SK-N-SH (cell line): Measurements from ENCODE around the gene GATAD2A. TPM values are rescaled to one million over a fixed set of nuclear protein-coding genes. Genes with fewer than 3 reads are reported as not detected.

Experiments
- CTCF ChIA-PET: fragments of 300-600, 350-600 bp; formaldehyde crosslinking; extraction: SDS; loops from one replicate; lab custom pipeline; 2021; lab: Yijun Ruan, JAX
- POLR2A ChIA-PET: fragments of 350-600 bp; sonication (Branson Sonifier 250); formaldehyde crosslinking; extraction: SDS; loops from one replicate; lab custom pipeline; 2020; ENCODE audit warnings: antibody characterized with exemption, inconsistent platforms; lab: Yijun Ruan, JAX
- DNase-seq: peaks from one replicate; pipeline ENCODE4 v3.0.0; 2012
- H2AFZ ChIP-seq: fragments of 200-600 bp; sonication (generic); 2 replicates; pipeline ENCODE4 v1.8.1; 2016; ENCODE audit warnings: antibody characterized with exemption, mild to moderate bottlenecking, low read depth
- H3F3A ChIP-seq: fragments of 200-600 bp; sonication (generic); replicated peaks from 2 replicates; pipeline ENCODE3; 2016; ENCODE audit warnings: antibody characterized with exemption, mild to moderate bottlenecking; ENCODE audit not compliant: insufficient read depth
- H3K27ac ChIP-seq, 2 experiments: fragments of 200-500 bp in 1 of 2; fragments of 200-600 bp in 1 of 2; sonication (Bioruptor generic) in 1 of 2; sonication (generic), shearing (Covaris generic) in 1 of 2; 2 replicates each; pipeline versions ENCODE4 v1.5.1 to v1.6.1; 2014 to 2016; ENCODE audit warnings: low read depth in 2 of 2, inconsistent platforms in 1 of 2, low read length in 1 of 2, mild to moderate bottlenecking in 1 of 2, mixed read lengths in 1 of 2
- H3K27me3 ChIP-seq: fragments of 200-600 bp; sonication (generic), shearing (Covaris generic); 2 replicates; pipeline ENCODE4 v1.6.1; 2016; ENCODE audit warnings: mixed run types; ENCODE audit not compliant: insufficient read depth
- H3K36me3 ChIP-seq, 2 experiments: fragments of 200-500 bp in 1 of 2; fragments of 200-600 bp in 1 of 2; sonication (Bioruptor generic) in 1 of 2; sonication (generic) in 1 of 2; replicated peaks in 1 of 2; 2 replicates each; pipeline versions ENCODE3 to v1.5.1; 2014 to 2016; ENCODE audit warnings: low read length in 1 of 2, mild to moderate bottlenecking in 1 of 2; ENCODE audit not compliant: insufficient read depth in 2 of 2, control insufficient read depth in 1 of 2
- H3K4me1 ChIP-seq, 2 experiments: fragments of 200-500 bp in 1 of 2; fragments of 200-600 bp in 1 of 2; sonication (Bioruptor generic) in 1 of 2; sonication (generic), shearing (Covaris generic) in 1 of 2; 2 replicates each; pipeline versions ENCODE4 v1.5.1 to v1.6.1; 2014 to 2016; ENCODE audit warnings: low read depth in 1 of 2, low read length in 1 of 2, mixed run types in 1 of 2; ENCODE audit not compliant: insufficient read depth in 2 of 2, control insufficient read depth in 1 of 2
- H3K4me2 ChIP-seq: fragments of 200-600 bp; sonication (generic), shearing (Covaris generic); 2 replicates; pipeline ENCODE4 v1.6.1; 2017; ENCODE audit warnings: mixed run types
- H3K4me3 ChIP-seq, 2 experiments: fragments of 200-500 bp in 1 of 2; fragments of 200-600 bp in 1 of 2; sonication (Bioruptor generic) in 1 of 2; sonication (generic), shearing (Covaris generic) in 1 of 2; 2 replicates each; pipeline versions ENCODE4 v1.5.1 to v1.8.1; 2014 to 2016; ENCODE audit warnings: low read depth in 2 of 2, inconsistent platforms in 1 of 2, low read length in 1 of 2, mild to moderate bottlenecking in 1 of 2, mixed read lengths in 1 of 2, moderate library complexity in 1 of 2
- H3K79me2 ChIP-seq: fragments of 200-600 bp; sonication (generic); 2 replicates; pipeline ENCODE4 v1.8.1; 2017; ENCODE audit warnings: mild to moderate bottlenecking; ENCODE audit not compliant: insufficient read depth
- H3K9ac ChIP-seq: fragments of 200-600 bp; sonication (generic); 2 replicates; pipeline ENCODE4 v1.6.1; 2017; ENCODE audit warnings: mixed run types
- H3K9me2 ChIP-seq: fragments of 200-600 bp; sonication (generic); 2 replicates; pipeline ENCODE4 v1.6.1; 2017; ENCODE audit warnings: mixed run types
- H3K9me3 ChIP-seq: fragments of 200-600 bp; sonication (generic); 2 replicates; pipeline ENCODE4 v1.6.1; 2017; ENCODE audit warnings: mixed run types, mild to moderate bottlenecking, moderate library complexity
- H4K20me1 ChIP-seq: fragments of 200-600 bp; sonication (generic); 2 replicates; pipeline ENCODE4 v1.6.1; 2017; ENCODE audit warnings: mild to moderate bottlenecking, mixed run types; ENCODE audit not compliant: insufficient read depth
- CTCF ChIP-seq: fragments of 200-600 bp; sonication (generic); IDR thresholded peaks from 2 replicates; pipeline ENCODE4 v1.6.1; 2017; ENCODE audit warnings: antibody characterized with exemption, mild to moderate bottlenecking, moderate library complexity
- FOXM1 ChIP-seq: IDR thresholded peaks from 2 replicates; pipeline ENCODE4 v1.4.0; 2012; ENCODE audit warnings: low read depth, mild to moderate bottlenecking
- IRF3 ChIP-seq: fragments of 150-350 bp; IDR thresholded peaks from 2 replicates; pipeline ENCODE4 v1.6.1; 2016; ENCODE audit warnings: mild to moderate bottlenecking, low read depth, low read length
- JUND ChIP-seq: IDR thresholded peaks from 2 replicates; pipeline ENCODE4 v1.4.0; 2012
- MEF2A ChIP-seq: IDR thresholded peaks from 2 replicates; pipeline ENCODE4 v1.4.0; 2012; ENCODE audit warnings: low read depth, borderline replicate concordance
- POLR2AphosphoS5 ChIP-seq: IDR thresholded peaks from 2 replicates; pipeline ENCODE4 v1.6.1; 2012; ENCODE audit warnings: low read depth, low read length
- SIN3A ChIP-seq: IDR thresholded peaks from 2 replicates; pipeline ENCODE4 v1.6.1; 2012; ENCODE audit warnings: low read depth, mild to moderate bottlenecking, low read length, moderate library complexity, borderline replicate concordance
- SMC3 ChIP-seq: IDR thresholded peaks from 2 replicates; pipeline ENCODE4 v1.6.1; 2012; ENCODE audit warnings: low read depth, low read length, improper control_type of control experiment
- TAF1 ChIP-seq: IDR thresholded peaks from 2 replicates; pipeline ENCODE4 v1.6.1; 2012; ENCODE audit warnings: low read depth, mild to moderate bottlenecking, low read length, moderate library complexity, borderline replicate concordance
- ZBTB33 ChIP-seq: IDR thresholded peaks from 2 replicates; pipeline ENCODE4 v1.4.0; 2012; ENCODE audit warnings: low read depth, borderline replicate concordance
- WGBS: methylation state at CpG from one replicate; pipeline ENCODE4 v1.1.6; 2017; ENCODE audit warnings: low lambda C conversion rate; 5-methylcytosine and 5-hydroxymethylcytosine counted together
- polyA plus RNA-seq, 3 experiments: library from polyadenylated mRNA; depleted of rRNA; stranded (reverse); fragments of >200 nt; gene quantifications; 2 replicates each; pipeline ENCODE4 v1.2.3, GENCODE V29; 2012
- TF ChIP-seq, protein P1 (sequence below): IDR thresholded peaks from 2 replicates; pipeline ENCODE4 v1.4.0; 2012; ENCODE audit warnings: low read depth, borderline replicate concordance
- TF ChIP-seq, protein P2 (sequence below): IDR thresholded peaks from 2 replicates; pipeline ENCODE4 v1.6.1; 2012; ENCODE audit warnings: mild to moderate bottlenecking, low read depth, low read length, moderate library complexity

Gene GATAD2A
- polyA plus RNA-seq, 1 of the 3 experiments (the other 2 are of a cell fraction): 36.6 TPM

GRCh38 chr19:19486343-19487076, 81.0 kb downstream of the GATAD2A start:
- POLR2A ChIA-PET: interaction anchor here (0.6 kb wide), 1 partner anchor 64 kb away, joined by 4 read pairs; no protein-coding TSS in a partner anchor
- H3F3A ChIP-seq: peaks cover 26% of the 10 kb centered on the region
- peak overlapping the region in 1 of 2 experiments; percentile 13; a peak in 1 of 4 replicates for H3K27ac ChIP-seq
- no peaks in the 10 kb centered on the region for H4K20me1 ChIP-seq
- peaks cover 32 to 50% of the 10 kb centered on the region in 2 experiments for H3K4me1 ChIP-seq
- CTCF ChIA-PET: interaction anchor here (0.6 to 9.7 kb wide), 6 partner anchors 46 to 341 kb away, joined by 3 to 172 read pairs (median 3); no protein-coding TSS in a partner anchor
- no peak overlapping the region for H3K4me3 ChIP-seq
- no peak overlapping the region for H2AFZ ChIP-seq
- TF ChIP-seq SMC3 (no peak), POLR2AphosphoS5 (no peak)
- TF ChIP-seq, protein P1, sequence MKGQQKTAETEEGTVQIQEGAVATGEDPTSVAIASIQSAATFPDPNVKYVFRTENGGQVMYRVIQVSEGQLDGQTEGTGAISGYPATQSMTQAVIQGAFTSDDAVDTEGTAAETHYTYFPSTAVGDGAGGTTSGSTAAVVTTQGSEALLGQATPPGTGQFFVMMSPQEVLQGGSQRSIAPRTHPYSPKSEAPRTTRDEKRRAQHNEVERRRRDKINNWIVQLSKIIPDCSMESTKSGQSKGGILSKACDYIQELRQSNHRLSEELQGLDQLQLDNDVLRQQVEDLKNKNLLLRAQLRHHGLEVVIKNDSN: no peak
- no peak overlapping the region for H3K9ac ChIP-seq
- H3K9me2 ChIP-seq: no peaks in the 10 kb centered on the region
- DNase-seq: no peak
- H3K27me3 ChIP-seq: no peaks in the 10 kb centered on the region
- peaks cover 56% of the 10 kb centered on the region for H3K79me2 ChIP-seq
- H3K4me2 ChIP-seq: no peak overlapping the region
- WGBS: 93% methylated on average over 8 of the region's 15 CpGs
- no peaks in the 10 kb centered on the region for H3K9me3 ChIP-seq
- no peaks in the 10 kb centered on the region for H3K36me3 ChIP-seq

GRCh38 chr19:19487077-19487949, 81.8 kb downstream of the GATAD2A start:
- H3K79me2 ChIP-seq: peaks cover 54% of the 10 kb centered on the region
- CTCF ChIA-PET: interaction anchor here (0.6 to 9.7 kb wide), 8 partner anchors 45 to 341 kb away, joined by 3 to 172 read pairs (median 3); no protein-coding TSS in a partner anchor
- TF ChIP-seq IRF3: no peak
- TF ChIP-seq, protein P2, sequence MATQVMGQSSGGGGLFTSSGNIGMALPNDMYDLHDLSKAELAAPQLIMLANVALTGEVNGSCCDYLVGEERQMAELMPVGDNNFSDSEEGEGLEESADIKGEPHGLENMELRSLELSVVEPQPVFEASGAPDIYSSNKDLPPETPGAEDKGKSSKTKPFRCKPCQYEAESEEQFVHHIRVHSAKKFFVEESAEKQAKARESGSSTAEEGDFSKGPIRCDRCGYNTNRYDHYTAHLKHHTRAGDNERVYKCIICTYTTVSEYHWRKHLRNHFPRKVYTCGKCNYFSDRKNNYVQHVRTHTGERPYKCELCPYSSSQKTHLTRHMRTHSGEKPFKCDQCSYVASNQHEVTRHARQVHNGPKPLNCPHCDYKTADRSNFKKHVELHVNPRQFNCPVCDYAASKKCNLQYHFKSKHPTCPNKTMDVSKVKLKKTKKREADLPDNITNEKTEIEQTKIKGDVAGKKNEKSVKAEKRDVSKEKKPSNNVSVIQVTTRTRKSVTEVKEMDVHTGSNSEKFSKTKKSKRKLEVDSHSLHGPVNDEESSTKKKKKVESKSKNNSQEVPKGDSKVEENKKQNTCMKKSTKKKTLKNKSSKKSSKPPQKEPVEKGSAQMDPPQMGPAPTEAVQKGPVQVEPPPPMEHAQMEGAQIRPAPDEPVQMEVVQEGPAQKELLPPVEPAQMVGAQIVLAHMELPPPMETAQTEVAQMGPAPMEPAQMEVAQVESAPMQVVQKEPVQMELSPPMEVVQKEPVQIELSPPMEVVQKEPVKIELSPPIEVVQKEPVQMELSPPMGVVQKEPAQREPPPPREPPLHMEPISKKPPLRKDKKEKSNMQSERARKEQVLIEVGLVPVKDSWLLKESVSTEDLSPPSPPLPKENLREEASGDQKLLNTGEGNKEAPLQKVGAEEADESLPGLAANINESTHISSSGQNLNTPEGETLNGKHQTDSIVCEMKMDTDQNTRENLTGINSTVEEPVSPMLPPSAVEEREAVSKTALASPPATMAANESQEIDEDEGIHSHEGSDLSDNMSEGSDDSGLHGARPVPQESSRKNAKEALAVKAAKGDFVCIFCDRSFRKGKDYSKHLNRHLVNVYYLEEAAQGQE: no peak
- no peak for TF ChIP-seq FOXM1
- no peak for TF ChIP-seq TAF1
- TF ChIP-seq ZBTB33: no peak
- no peak for TF ChIP-seq CTCF
- TF ChIP-seq MEF2A: no peak
- no peak for TF ChIP-seq JUND
- no peak for TF ChIP-seq SIN3A

More at GRCh38 chr19:19487077-19487949, 81.8 kb downstream of the GATAD2A start:
- Histone ChIP-seq H3K36me3 (peaks cover 0 to 2% of the 10 kb centered on the region in 2 experiments), H3K27ac (peak overlapping the region in 1 of 2 experiments; percentile 86; a peak in 2 of 4 replicates), H3F3A (peaks cover 26% of the 10 kb centered on the region), H3K9me3 (no peaks in the 10 kb centered on the region), H3K4me3 (no peak overlapping the region), H3K4me1 (peaks cover 32 to 50% of the 10 kb centered on the region in 2 experiments), H3K9ac (no peak overlapping the region), H2AFZ (no peak overlapping the region), H3K4me2 (no peak overlapping the region), H4K20me1 (no peaks in the 10 kb centered on the region), H3K9me2 (no peaks in the 10 kb centered on the region), H3K27me3 (no peaks in the 10 kb centered on the region)
- DNase-seq: no peak
- POLR2A ChIA-PET: interaction anchor here (0.8 kb wide), 1 partner anchor 82 kb away, joined by 3 read pairs; the partner anchor contains the start of gene GATAD2A
- 91% methylated on average over 7 of the region's 9 CpGs for WGBS
